NCI-H446 treated with DMSO at 0.1 percent for 48 hours (cell line): ENCODE data around the gene TMPRSS6.

Experiments used
- DNase-seq: peaks from one replicate; lab custom pipeline; 2025; lab: John Stamatoyannopoulos, UW

The TMPRSS6 gene

DNA sequence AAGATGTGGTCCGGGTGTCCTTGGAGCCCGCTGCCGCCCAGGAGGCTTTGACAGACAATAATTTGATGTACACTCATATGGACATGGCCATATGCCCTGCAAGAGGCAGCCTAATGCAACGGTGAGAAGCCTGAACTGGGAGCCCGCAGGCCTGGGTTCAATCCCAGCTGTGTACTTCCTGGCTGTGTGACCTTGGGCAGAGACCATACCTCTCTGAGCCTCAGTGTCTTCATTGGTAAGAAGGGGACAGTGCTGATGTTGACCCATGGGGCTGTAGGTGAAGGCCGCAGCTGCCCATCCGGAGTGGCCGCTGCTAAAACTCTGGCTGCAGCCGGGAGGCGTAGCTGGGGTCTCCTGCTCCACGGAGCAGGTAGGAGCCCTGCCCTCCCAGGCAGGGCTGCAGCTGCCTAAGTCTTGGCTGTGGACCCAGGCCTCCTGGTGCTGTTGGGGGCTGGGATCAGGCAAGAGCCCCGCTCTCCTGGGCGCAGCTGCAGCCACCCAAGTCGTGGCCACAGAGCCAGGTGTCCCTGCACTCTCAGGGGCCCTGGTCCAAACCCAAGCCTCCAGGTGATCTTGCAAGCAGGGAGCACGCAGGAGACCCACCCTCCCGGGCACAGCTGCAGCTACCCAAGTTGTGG lies 31.3 kb upstream of the TMPRSS6 start:
- no peak for DNase-seq

DNA sequence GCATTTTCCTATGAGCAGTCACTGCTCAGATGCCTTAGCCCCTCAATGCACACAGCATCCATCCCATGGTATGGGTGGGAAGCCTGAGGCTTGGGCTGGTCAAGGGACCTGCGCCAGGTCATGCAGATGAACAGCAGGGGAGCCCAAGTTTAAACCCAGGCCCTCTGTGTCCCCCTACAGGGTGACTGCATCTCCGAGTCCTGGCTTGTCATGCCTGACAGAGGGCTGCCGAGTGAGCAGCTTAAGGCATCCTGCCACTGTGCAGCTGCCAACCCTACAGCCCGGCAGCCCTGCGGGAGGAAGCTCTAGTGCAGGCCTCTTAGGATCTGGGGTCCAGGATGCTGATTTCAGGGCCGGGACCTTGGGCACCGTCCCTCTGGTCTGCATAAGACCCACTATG lies 30.2 kb upstream of the TMPRSS6 start:
- DNase-seq, result no peak

DNA sequence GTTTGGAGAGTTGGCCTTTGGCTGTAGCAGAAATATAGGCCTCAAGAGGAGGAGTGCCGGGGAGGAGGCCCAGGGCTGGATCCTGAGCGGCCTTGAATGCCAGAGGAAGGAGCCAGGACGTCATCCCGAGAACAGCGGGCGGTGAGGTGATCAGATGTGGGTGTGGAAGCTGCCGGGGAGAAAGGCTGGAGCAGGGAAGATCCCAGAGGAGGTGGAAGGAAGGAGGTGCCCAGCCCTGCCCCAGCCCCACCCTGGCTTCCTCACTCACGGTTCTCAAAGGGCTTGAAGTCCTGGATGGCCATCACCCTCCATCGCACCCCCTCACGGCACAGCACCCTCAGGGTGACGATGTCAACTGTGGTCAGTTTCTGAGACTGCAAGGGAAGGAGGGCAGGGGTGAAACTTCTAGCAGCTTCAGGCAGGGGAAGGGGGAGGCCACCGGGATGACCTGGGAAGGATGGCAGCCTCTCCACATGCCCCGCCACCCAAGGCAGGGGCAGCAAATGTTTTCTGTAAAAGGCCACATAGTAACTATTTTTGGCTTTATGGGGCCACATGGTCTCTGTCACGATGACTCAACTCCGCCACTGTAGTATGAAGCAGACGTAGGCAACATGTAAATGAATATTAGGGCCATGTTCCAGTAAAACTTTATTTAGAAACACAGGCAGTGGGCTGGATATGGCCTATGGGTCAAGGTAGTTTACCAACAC lies 29.5 kb upstream of the TMPRSS6 start:
- DNase-seq, result no peak

DNA sequence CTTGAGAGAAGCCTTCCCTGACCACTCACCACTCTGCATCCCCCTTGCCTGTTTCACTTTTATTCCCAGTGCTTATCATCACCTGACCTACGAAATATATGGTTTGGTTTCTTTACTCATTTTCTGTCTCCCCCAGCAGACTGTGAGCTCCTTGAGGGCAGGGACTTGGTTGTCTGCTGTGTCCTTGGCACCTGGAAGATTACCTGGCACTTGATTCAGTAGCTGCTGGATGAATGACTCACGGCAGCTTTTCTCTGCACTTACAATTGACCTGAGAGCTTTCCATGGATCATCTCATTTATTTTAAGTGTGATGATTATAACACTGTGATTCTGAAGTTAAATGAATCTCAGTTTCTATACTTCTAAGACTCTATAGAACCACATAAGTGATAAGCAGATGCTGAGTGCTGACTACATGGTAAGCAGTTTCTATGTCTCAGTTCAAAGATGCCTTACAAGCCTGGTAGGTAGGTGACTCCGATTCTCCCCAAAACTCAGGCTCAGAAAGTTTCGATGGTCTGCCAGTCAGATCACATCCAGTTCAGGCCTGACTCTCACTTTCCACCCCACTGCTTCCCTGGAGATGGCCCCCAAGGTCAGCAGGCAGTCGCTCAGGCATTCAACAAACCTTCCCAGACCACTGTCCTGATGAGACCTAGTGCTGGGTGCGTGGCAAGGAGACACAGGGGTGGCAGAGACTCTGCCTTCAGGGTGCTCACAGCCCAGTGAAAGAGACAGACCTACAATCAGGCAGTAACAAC lies 28.6 kb upstream of the TMPRSS6 start:
- no peak for DNase-seq

DNA sequence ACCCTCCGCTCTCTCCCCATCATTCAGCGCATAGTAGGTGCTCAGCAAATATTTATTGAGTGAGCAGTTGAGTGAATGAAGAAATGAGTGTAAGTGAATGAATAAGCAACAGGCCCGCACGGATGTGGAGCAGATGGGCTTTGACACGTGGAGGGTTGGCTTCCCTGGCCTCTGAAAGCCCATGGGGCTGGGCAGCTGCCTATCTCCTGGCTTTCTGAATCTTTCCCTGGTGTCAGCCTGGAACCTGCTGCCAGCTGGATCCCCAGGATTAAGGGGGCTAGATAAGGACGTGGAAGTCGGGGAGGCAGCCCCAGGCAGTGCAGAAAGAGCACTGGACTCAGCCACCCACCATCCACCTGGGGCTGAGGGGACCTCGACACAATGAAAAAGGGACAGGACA lies 27.6 kb upstream of the TMPRSS6 start:
- no peak for DNase-seq

DNA sequence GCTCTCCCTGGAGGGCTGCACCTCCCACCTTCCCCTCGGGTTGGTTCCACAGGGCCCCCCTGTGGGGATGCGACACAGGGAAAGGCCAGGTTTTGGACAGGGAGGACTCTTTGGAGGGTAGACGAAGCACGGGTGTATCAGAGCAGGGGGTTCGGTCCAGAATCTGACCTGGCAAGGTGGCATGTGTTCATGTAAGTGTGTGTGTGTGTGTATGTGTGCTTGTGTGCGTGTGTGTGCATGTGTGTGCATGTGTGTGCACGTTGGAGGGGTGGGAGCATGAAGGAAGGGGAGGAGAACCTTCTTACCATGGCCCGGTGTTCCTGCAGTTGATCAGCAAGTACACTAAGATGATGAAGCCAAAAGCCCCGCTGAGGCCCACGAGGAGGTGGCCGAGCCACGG lies 25.5 kb upstream of the TMPRSS6 start:
- DNase-seq, result no peak

DNA sequence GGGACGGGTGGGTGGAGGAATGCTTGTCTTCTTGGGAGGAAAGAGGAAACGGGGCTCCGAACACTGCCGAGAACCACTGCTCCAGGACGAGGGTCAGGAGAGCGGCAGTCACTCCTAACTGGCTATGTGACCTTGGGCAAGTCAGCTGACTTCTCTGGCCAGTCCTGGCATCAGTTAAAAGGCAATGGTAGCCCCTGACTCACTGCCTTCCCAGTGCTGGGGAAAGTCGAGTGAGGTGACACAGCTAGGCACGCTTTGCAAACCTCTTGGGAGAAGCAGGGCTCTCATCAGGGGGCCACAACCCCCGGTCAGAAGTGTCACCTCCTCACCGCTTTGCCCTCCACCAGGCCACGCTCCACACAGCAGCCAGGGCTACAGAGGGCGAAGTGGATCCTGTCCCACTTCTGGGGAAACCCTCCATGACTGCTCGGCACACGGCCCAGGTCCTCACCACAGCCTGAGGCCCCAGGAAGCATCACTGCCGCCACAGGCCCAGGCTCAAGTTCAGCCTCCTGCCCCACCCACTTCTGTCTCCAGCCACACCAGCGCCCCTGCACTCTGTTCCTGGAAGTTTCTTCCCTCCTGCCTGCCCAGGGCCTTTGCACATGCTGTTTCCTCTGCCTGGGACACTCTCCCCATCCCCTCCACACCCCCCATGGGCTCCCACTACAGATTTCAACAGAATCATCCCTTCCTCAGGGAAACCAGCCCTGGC lies 23.9 kb upstream of the TMPRSS6 start:
- DNase-seq, result no peak

DNA sequence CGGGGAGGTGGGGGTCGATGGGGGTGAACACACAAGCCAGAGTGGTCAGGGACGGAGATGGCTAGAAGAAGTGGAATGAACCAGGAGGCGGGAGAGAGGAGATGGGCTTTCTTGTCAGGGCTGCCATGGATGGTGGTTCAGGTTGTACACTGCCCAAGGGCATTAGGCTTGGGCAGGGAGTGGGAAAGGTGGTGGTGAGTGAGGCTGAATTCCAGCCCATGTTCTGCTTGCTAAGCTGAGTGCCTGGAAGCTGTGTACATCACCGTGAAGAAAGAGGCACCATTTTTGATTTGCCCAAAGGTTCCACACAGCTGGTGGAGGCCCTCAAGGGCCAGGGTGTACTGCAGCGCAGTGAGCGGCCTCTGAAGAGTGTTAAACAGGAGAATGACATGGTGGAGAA lies 23.3 kb upstream of the TMPRSS6 start:
- DNase-seq, result no peak

DNA sequence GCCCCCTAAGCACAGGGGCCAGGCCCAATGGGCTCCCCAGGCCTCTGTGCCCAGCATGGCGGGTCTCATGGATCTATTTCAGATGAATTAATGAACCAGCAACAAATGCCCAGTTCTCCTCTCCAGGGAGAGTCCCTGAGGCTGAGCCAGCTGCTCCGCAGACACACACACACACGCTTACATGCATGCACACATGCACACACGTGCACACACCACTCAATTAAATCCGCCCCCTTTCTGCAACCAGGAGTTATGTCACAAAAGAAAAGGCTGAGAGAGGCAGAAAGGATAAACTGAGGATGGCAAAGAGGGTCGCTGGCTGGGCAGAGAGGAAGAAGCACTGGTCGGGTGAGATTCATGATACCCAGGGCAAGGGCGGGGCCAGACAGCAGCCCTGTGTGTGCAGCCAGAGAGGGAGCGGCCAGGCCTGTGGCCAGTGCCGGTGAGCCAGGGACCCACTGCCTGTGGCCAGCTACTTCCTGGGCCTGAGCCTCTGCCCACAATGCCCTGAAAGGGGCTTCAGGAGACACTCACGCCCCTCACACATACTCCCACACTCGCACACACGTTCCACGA lies 20.4 kb upstream of the TMPRSS6 start:
- no peak for DNase-seq

DNA sequence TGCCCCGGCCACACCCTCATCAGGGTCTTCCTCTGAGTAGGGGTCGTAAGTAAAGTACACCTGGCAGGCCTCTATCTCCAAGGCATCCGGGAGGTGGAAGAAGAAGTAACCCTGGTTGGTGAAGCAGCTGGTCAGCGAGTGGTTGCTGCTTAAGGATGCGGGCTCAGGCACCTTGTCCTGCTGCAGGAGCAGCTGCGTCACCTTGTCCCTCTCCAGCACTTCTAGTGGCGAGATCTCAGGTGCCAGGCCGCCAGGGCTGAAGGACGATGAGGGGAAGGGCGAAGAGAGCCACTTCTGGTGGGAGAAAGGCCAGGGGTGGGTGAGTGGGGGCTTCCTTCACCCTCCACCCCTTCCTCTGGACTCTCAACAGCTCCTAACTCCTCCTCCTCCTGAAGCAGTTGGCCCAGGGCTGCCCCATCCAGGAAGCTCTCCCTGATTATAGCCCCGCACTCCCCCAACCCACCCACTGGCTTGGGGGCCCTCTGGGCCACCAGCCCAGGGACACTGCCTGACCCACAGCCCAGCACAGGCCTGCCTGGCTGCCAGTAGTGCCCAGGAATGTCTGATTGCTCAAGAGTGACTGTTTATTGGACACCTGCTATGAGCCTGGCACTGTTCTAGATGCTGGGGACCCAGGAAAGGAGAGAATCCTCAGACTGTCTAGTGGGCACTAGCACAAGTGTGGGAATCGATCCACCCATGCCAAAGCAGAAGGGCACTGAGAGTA lies 19.2 kb upstream of the TMPRSS6 start:
- DNase-seq, result no peak

DNA sequence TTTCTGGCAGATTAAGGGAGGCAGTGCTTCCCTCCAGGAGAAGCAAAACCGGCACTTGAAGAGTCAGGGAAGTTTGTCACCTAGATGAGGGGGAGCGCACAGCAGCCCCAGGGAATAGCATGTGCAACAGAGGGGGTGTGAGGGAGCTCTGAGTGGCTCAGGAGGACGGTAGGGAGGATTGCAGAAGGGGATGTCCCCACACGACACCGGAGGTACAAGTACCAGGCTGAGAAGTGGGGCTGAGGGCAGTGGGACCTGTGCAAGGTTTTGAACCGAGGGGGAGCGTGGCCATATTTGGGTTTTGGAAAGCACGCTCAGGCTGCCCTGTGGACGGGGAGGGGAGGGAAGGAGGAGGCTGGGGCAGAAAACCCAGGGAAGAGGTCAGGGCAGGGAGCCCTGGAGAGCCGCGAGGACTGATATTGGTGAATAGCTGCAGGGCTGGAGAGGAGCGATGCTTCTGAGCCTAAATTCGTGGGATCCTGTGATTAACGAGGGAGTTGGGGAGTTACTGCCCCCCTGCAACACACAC lies 17.9 kb upstream of the TMPRSS6 start:
- no peak for DNase-seq

DNA sequence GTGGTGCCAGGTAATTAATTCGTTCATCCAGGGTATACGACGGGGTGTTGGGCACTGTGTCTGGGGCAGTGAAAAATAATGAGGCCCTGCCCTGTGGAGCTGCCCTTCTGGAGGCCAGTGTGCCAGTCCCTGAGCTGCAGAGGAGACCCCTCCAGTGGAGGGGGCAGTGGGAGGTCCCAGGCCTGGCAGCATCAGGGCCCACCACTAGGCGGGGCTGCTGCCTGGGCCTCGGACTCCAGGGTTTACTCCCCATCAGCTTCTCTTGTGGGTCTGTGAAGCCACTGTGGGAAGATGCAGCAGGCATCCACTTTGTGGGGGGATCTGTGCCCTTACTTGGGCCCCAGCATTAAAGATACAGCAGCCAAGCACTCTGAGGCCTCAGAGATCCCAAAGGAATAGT lies 17.4 kb upstream of the TMPRSS6 start:
- DNase-seq, result no peak

DNA sequence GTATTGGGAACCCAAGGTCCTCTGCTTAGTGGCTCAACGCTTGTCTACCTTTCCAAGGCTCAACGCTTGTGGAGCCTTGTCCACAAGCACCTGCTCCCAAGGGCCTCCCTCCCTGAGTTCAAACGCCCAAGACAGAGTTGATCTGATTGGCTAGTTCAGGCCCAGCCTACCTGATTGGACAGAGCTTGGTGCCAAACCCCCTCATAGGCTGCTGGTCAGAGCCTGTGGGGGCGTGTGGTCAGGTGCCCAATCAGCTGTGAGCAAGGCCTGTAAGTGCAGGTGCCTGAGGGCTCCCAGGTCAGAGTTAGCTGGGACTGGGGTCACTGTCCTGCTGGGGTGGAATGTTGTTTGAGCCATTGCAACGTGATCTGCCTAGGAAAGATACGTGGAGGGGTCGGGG lies 16.9 kb upstream of the TMPRSS6 start:
- no peak for DNase-seq

DNA sequence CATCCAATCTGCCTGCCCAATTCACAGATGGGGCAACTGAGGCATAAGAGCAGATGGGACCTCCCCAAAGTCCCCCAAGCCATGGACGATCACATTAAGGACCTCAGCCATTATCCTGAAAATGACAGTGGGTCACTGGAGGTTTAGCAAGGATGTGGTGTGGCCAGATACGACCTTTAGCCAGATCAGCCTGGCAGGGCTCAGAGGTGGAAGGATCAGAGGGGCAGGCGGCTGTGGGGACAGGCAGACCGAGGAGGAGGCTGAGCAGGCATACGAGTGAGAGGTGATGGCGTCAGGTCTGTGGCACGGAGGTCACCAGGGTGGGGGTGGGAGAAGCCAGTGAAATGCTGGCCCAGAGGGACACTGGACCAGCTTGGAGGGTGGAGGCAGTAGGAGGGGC lies 14.1 kb upstream of the TMPRSS6 start:
- no peak for DNase-seq

DNA sequence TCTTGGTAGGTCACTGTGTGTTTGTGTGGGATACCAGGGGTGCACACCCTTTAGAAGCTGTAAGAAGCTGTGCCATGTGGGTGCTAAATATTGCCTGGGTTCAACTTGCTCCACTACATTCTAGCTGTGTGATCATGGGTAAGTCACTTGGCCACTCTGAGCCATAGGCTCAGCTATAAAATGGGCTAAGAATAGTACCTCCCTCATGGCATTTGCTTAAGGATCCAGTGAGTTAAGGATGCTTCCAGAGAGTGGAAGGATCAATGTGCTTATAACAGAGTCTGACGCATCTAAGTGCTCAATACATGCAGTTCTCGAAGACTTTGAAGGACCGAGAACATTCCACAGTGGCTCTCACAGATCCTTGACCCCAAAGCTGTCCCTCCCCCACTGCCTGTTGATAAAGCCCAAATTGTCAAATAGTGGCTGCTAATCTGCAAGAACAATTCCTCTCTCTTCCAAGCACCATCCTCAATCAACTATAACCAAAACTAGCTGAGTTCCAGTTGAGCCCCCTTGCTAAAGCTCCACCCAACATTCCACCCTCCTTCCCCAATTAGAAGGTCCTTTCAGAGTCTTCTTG lies 13.2 kb upstream of the TMPRSS6 start:
- DNase-seq, result no peak

DNA sequence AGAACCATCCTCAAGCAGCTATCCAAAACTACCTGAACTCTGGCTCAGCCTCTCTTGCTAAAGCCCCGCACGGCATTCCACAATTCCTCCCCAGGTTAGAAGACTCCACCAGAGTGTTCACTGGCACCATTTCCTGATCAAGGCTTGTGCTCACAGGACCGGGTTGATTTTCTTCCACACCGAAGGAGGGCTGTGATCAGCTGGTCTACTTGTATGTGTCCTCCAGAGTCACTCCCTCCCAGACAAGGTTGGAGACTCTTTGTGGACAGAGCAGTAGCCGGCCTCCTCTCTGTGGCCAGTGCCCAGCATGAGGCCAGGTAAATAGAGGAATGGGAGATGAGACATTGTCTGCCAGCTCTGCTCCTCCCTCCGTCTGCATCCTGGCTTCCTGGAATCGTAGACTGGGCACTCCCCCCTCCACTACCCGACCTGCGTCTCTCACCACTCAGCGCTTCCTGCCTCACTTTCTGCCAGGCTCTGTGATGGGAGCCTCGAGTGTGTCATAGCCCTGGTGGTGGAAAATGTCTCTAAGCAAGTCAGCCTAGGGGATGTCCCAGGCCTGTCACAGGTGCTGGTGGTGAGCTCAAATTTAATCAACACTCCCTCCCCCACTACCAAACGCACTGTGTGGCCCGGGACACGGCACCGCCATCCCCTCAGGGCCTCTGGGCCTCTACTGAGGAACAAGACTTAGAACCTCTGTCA lies 12.5 kb upstream of the TMPRSS6 start:
- no peak for DNase-seq

DNA sequence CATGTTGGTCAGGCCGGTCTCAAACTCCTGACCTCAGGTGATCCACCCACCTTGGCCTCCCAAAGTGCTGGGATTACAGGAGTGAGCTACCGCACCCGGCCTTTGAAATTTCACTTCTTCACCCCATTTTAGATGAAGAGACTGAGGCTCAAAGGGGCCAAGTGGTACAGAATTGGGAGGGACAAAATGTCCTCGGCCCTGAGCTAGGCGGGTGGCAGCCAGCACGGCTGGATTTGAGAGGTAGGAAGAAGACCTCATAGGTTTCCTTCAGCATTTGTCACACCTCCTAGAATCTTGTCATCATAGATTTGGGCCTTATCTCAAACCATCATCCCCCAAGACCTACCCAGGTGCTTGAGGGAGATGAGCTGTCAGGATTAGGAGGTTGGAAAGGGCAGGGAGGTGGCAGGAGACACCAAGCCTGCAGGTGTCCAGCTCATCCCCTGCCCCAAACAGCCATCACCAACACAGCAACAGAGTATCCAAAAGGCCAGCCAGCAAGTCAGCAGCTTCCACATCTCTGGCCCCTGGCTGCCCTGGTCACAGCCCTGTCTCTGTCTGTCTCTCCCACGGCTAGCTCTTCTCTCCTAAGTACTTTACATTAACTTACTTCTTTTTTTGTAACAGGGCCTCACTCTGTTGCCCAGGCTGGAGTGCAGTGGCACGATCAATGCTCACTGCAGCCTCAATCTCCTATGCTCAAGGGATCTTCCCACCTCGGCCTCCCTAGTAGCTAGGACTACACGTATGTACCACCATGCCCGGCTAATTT lies 11.2 kb upstream of the TMPRSS6 start:
- no peak for DNase-seq

DNA sequence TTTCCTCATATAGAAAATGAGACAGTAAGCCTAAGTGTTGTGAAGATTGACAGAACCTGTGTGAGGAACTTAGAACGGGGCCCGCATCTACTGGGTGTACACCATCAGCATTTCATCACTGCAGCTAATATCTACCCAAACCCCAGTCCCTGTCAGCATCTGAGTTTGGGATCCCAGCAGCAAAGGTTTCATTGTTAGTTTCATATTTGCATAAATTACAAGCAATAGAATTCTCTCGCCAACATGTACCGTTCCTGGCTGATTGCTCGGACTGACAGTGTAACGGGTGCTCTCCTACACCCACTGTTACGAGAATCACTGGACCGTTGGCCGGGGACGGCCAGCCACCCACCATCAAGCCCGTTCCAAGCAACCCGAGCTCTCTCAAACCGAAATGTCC lies 10.4 kb upstream of the TMPRSS6 start:
- DNase-seq, result no peak

DNA sequence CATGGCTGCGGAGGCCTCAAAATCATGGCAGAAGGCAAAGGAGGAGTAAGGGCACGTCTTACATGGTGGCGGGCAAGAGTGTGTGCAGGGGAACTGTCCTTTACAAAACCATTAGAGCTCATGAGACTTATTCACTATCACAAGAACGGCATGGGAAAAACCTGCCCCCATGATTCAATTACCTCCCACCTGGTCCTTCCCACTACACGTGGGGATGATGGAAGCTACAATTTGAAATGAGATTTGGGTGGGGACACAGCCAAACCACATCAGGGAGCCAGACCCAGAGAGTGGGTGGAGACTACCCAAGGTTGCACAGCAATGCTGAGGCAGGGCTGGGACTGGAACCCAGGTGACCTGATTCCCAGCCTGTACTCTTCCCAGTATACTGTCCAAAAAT lies 8.6 kb upstream of the TMPRSS6 start:
- DNase-seq, result no peak

DNA sequence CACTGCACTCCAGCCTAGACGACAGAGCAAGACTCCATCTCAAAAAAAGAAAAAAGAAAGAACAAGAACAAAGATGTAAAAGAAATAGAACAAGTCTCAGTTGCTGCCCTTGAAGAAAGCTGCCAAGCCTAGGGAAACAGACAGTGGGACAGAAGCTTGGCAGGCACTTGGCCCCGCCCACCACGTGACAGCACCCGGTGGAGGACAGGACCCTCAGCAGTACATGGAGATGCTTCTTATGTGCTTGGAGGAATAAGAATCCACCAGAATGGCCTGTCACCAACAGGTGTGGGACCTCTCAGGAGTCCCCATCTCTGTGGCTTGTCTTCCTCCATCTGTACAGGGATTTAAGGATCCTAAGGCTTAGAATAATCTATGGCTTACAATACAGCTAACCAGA lies 7.6 kb upstream of the TMPRSS6 start:
- no peak for DNase-seq
